CD4-positive, alpha-beta T cell treated with Interleukin-12 subunit alpha and Interleukin-12 subunit beta, for 1 hour (primary cell): ENCODE results near the gene PDCD7.
"Not testable (repeated sequence)": the region's sequence is repeated elsewhere in the genome, so short reads cannot be mapped to it uniquely, and the experiment has no call there.

Experiments
- DNase-seq: peaks from one replicate; pipeline ENCODE4 v3.0.0-alpha.2; 2020

PDCD7 gene

GRCh38 chr15:65133548-65134200 is at the start of gene PDCD7:
PDCD7 (minus strand) TSS chr15:65133808; CDS start chr15:65133781, 27 bp downstream.
- peak; percentile 89 for DNase-seq

GRCh38 chr15:65182538-65182937 is 48.9 kb upstream of the PDCD7 start:
- no peak for DNase-seq

GRCh38 chr15:65181582-65182353 is 48.2 kb upstream of the PDCD7 start:
- DNase-seq: not testable (repeated sequence)

GRCh38 chr15:65180167-65180566 is 46.6 kb upstream of the PDCD7 start:
- DNase-seq: no peak

- no peak for DNase-seq
Observed at GRCh38 chr15:65177901-65178300, 44.3 kb upstream of the PDCD7 start.

GRCh38 chr15:65176056-65176455 is 42.4 kb upstream of the PDCD7 start:
- no peak for DNase-seq

- no peak for DNase-seq
Observed at GRCh38 chr15:65175511-65175910, 41.9 kb upstream of the PDCD7 start.

GRCh38 chr15:65174509-65174908 is 40.9 kb upstream of the PDCD7 start:
- DNase-seq: no peak

- no peak for DNase-seq
Observed at GRCh38 chr15:65172531-65172930, 38.9 kb upstream of the PDCD7 start.

GRCh38 chr15:65171428-65171827 is 37.8 kb upstream of the PDCD7 start:
- no peak for DNase-seq

GRCh38 chr15:65165875-65166274 is 32.3 kb upstream of the PDCD7 start:
- DNase-seq: no peak

GRCh38 chr15:65164139-65164538 is 30.5 kb upstream of the PDCD7 start:
- DNase-seq: no peak

- no peak for DNase-seq
Observed at GRCh38 chr15:65163041-65163440, 29.4 kb upstream of the PDCD7 start.

- no peak for DNase-seq
Observed at GRCh38 chr15:65156692-65157091, 23.1 kb upstream of the PDCD7 start.

GRCh38 chr15:65154720-65155119 is 21.1 kb upstream of the PDCD7 start:
- no peak for DNase-seq

- DNase-seq: no peak
Observed at GRCh38 chr15:65147902-65148301, 14.3 kb upstream of the PDCD7 start.

- DNase-seq: no peak
Observed at GRCh38 chr15:65146438-65146837, 12.8 kb upstream of the PDCD7 start.

- DNase-seq: not testable (repeated sequence)
Observed at GRCh38 chr15:65138631-65139030, 5.0 kb upstream of the PDCD7 start.

GRCh38 chr15:65137893-65138292 is 4.3 kb upstream of the PDCD7 start:
- DNase-seq: not testable (repeated sequence)

- DNase-seq: not testable (repeated sequence)
Observed at GRCh38 chr15:65137089-65137488, 3.5 kb upstream of the PDCD7 start.

- no peak for DNase-seq
Observed at GRCh38 chr15:65134538-65134937, 930 bp upstream of the PDCD7 start.

GRCh38 chr15:65132878-65133547 is 595 bp downstream of the PDCD7 start:
- peak; percentile 15 for DNase-seq

GRCh38 chr15:65130941-65131340 is 2.7 kb downstream of the PDCD7 start:
- DNase-seq: no peak

GRCh38 chr15:65115542-65115941 is 18.1 kb downstream of the PDCD7 start:
- DNase-seq: no peak
